ENCODE measurements around the gene PRPF39. TPM values are rescaled to one million over a fixed set of nuclear protein-coding genes. Genes with fewer than 3 reads are reported as not detected.

PRPF39 gene
- total and polyA plus RNA-seq, 10 of the 15 experiments (the other 5 are each of a cell fraction or from before 2014, with no cell fraction given), result 22.1 to 91.7 (median 36.9) TPM

- H3K79me2 ChIP-seq (ENCODE audit: control insufficient read depth, insufficient read depth, low read length), result peaks cover 48% of the 10 kb centered on the region
- DNase-seq (ENCODE audit: low read depth, low spot score) (no peak), FAIRE-seq (no peak), ATAC-seq (no peak)
- in situ Hi-C loops (cut with MboI) (no loop called here), intact Hi-C loops (cut with micrococcal nuclease; ENCODE audit: unreplicated experiment) (no loop called here)
- H3K27ac ChIP-seq (ENCODE audit: control insufficient read depth, insufficient read depth), result no peak overlapping the region
- RAD21 ChIA-PET (ENCODE audit: unreplicated experiment), result interaction anchor here (0.7 kb wide), 1 partner anchor 127 kb away, joined by 5 read pairs; no protein-coding TSS in a partner anchor
- WGBS (ENCODE audit: insufficient coverage, insufficient replicate concordance, low lambda C conversion rate, missing lambda C conversion rate), result 23% methylated on average over 4 of the region's 4 CpGs
- no peaks in the 10 kb centered on the region for H4K20me1 ChIP-seq (ENCODE audit: control insufficient read depth, insufficient read depth)
- SMC1A ChIA-PET (ENCODE audit: uncharacterized antibody, unreplicated experiment), result interaction anchor here (0.7 to 0.9 kb wide), 3 partner anchors 10 to 134 kb away, joined by 3 read pairs; no protein-coding TSS in a partner anchor
- H2AFZ ChIP-seq (ENCODE audit: control insufficient read depth, low read depth, low read length), result no peak overlapping the region
- peaks cover 5% of the 10 kb centered on the region; the same call in 2 of the 3 replicates for H3K9me3 ChIP-seq (replicated peaks; ENCODE audit: control insufficient read depth, insufficient read depth, low read length)
- BruUV-seq (replicated peaks), result no TSS peak
- no peak for TF ChIP-seq IRF3 (IDR thresholded peaks at IDR 0.05)
- TF ChIP-seq CBX5 (IDR thresholded peaks at IDR 0.05; ENCODE audit: low read depth), result peak; percentile 90
- H3K4me3 ChIP-seq, result no peak overlapping the region
- H3K27me3 ChIP-seq (replicated peaks in 1 of 2; ENCODE audit: control insufficient read depth in 2 of 2, insufficient read depth in 2 of 2, low read length in 1 of 2), result no peaks in the 10 kb centered on the region
- H3K36me3 ChIP-seq (ENCODE audit: control insufficient read depth in 2 of 2, insufficient read depth in 2 of 2, low read length in 1 of 2), result peaks cover 3 to 18% of the 10 kb centered on the region in 2 experiments; a peak in 3 of 4 replicates
- CTCF ChIA-PET, result interaction anchor here (0.6 to 1.2 kb wide), 2 partner anchors 35 to 162 kb away, joined by 3 to 4 read pairs; no protein-coding TSS in a partner anchor
- H3K4me1 ChIP-seq (ENCODE audit: control insufficient read depth, insufficient read depth, low read length), result peaks cover 2% of the 10 kb centered on the region; the same call in 1 of the 2 replicates
- POLR2A ChIA-PET, result interaction anchor here (1.4 kb wide), 1 partner anchor 11 kb away, joined by 4 read pairs; the partner anchor contains the start of gene PRPF39
- no peak overlapping the region for H3K9ac ChIP-seq (ENCODE audit: control insufficient read depth, insufficient read depth, low read length)
- no peak overlapping the region for H3K4me2 ChIP-seq (ENCODE audit: control insufficient read depth, insufficient read depth)
Observed at GRCh38 chr14:45095143-45095542, 11.2 kb downstream of the PRPF39 start.

GRCh38 chr14:45096218-45096617, 12.3 kb downstream of the PRPF39 start:
- intact Hi-C loops (cut with micrococcal nuclease; ENCODE audit: unreplicated experiment) (no loop called here), in situ Hi-C loops (cut with MboI) (no loop called here)
- DNase-seq (ENCODE audit: low read depth, low spot score) (no peak), FAIRE-seq (no peak), ATAC-seq (no peak)
- Histone ChIP-seq H4K20me1 (ENCODE audit: control insufficient read depth, insufficient read depth) (no peaks in the 10 kb centered on the region), H3K9ac (ENCODE audit: control insufficient read depth, insufficient read depth, low read length) (no peak overlapping the region), H3K9me3 (replicated peaks; ENCODE audit: control insufficient read depth, insufficient read depth, low read length) (peaks cover 5% of the 10 kb centered on the region; the same call in 2 of the 3 replicates), H2AFZ (ENCODE audit: control insufficient read depth, low read depth, low read length) (no peak overlapping the region), H3K36me3 (ENCODE audit: control insufficient read depth in 2 of 2, insufficient read depth in 2 of 2, low read length in 1 of 2) (peaks cover 3 to 20% of the 10 kb centered on the region in 2 experiments; a peak in 3 of 4 replicates), H3K27me3 (replicated peaks in 1 of 2; ENCODE audit: control insufficient read depth in 2 of 2, insufficient read depth in 2 of 2, low read length in 1 of 2) (no peaks in the 10 kb centered on the region), H3K4me2 (ENCODE audit: control insufficient read depth, insufficient read depth) (no peak overlapping the region), H3K4me3 (no peak overlapping the region), H3K79me2 (ENCODE audit: control insufficient read depth, insufficient read depth, low read length) (peaks cover 37% of the 10 kb centered on the region), H3K4me1 (ENCODE audit: control insufficient read depth, insufficient read depth, low read length) (no peaks in the 10 kb centered on the region), H3K27ac (ENCODE audit: control insufficient read depth, insufficient read depth) (no peak overlapping the region)
- BruUV-seq (replicated peaks), result no TSS peak
- ChIA-PET SMC1A (ENCODE audit: uncharacterized antibody, unreplicated experiment) (interaction anchor here (0.7 to 3.0 kb wide), 2 partner anchors 20 to 33 kb away, joined by 3 to 8 read pairs; no protein-coding TSS in a partner anchor), CTCF (interaction anchor here (1.4 kb wide), 1 partner anchor 172 kb away, joined by 4 read pairs; no protein-coding TSS in a partner anchor), POLR2A (no interaction called here), RAD21 (ENCODE audit: unreplicated experiment) (interaction anchor here (0.6 kb wide), 1 partner anchor 14 kb away, joined by 3 read pairs; no protein-coding TSS in a partner anchor)
- 100% methylated on average over 4 of the region's 4 CpGs for WGBS (ENCODE audit: insufficient coverage, insufficient replicate concordance, low lambda C conversion rate, missing lambda C conversion rate)
- TF ChIP-seq IRF4 (IDR thresholded peaks at IDR 0.05; ENCODE audit: low read depth, low read length) (no peak), PKNOX1 (IDR thresholded peaks at IDR 0.05) (no peak), FOXK2 (IDR thresholded peaks at IDR 0.05) (no peak), CUX1 (IDR thresholded peaks at IDR 0.05; ENCODE audit: insufficient replicate concordance, low read depth, low read length) (no peak), MXI1 (IDR thresholded peaks at IDR 0.05; ENCODE audit: low read depth, low read length) (no peak), HDAC2 (IDR thresholded peaks at IDR 0.05) (no peak)
